Measurements from ENCODE around the gene PHC2. TPM values are rescaled to one million over a fixed set of nuclear protein-coding genes. Genes with fewer than 3 reads are reported as not detected.

The PHC2 gene
- total RNA-seq, 1 experiment from 2014 or later, result 176 TPM

- ChIA-PET POLR2A (no interaction called here), RAD21 (ENCODE audit: low non-redundant PET in 1 of 2, low total read pairs in 2 of 2, uncharacterized antibody in 2 of 2, unreplicated experiment in 2 of 2) (no interaction called here), CTCF (interaction anchor here (1.2 kb wide), 1 partner anchor 10 kb away, joined by 8 read pairs; no protein-coding TSS in a partner anchor)
- Histone ChIP-seq H3K9me3 (ENCODE audit: control insufficient read depth in 1 of 2, insufficient read depth in 1 of 2, low read depth in 1 of 2, low read length in 2 of 2) (no peaks in the 10 kb centered on the region), H3K9ac (ENCODE audit: low read length) (no peak overlapping the region), H3K36me3 (ENCODE audit: control insufficient read depth in 1 of 2, insufficient read depth in 2 of 2, low read length in 2 of 2) (no peaks in the 10 kb centered on the region), H3K9me2 (ENCODE audit: insufficient read depth) (no peaks in the 10 kb centered on the region), H3K27me3 (ENCODE audit: insufficient read depth, low read length) (no peaks in the 10 kb centered on the region), H3K4me2 (ENCODE audit: low read length) (no peak overlapping the region), H3K27ac (ENCODE audit: low read depth, low read length) (no peak overlapping the region), H4K20me1 (ENCODE audit: insufficient read depth) (no peaks in the 10 kb centered on the region), H3K4me3 (replicated peaks in 1 of 2; ENCODE audit: low read depth in 1 of 2, low read length in 2 of 2) (no peak overlapping the region), H3K79me2 (ENCODE audit: insufficient read depth, low read length) (no peaks in the 10 kb centered on the region), H2AFZ (ENCODE audit: low read depth, low read length, poor library complexity, severe bottlenecking) (no peak overlapping the region), H3K4me1 (ENCODE audit: control insufficient read depth in 1 of 2, insufficient read depth in 2 of 2, low read length in 2 of 2) (no peaks in the 10 kb centered on the region)
- intact Hi-C loops (cut with micrococcal nuclease), result no loop called here
- TF ChIP-seq EZH2 (IDR thresholded peaks at IDR 0.05) (no peak), ZFX (IDR thresholded peaks at IDR 0.05) (no peak), JUND (IDR thresholded peaks at IDR 0.05) (no peak), ZBTB33 (IDR thresholded peaks at IDR 0.05; ENCODE audit: extremely low read depth, insufficient replicate concordance, low read length) (no peak), SP1 (IDR thresholded peaks at IDR 0.05; ENCODE audit: low read depth) (no peak), EGR1 (IDR thresholded peaks at IDR 0.05; ENCODE audit: low read depth) (no peak), POLR2A (IDR thresholded peaks at IDR 0.05; ENCODE audit: borderline replicate concordance, extremely low read depth, insufficient read depth, insufficient read length) (no peak), CTCF (IDR thresholded peaks at IDR 0.05 in 2 of 3, conservative IDR thresholded peaks at IDR 0.05 in 1 of 3; ENCODE audit: borderline replicate concordance in 1 of 3, insufficient read depth in 1 of 3, low read depth in 2 of 3, low read length in 2 of 3) (no peak), MAX (IDR thresholded peaks at IDR 0.05) (no peak), ELF1 (IDR thresholded peaks at IDR 0.05; ENCODE audit: borderline replicate concordance, low read depth) (no peak), CEBPB (IDR thresholded peaks at IDR 0.05; ENCODE audit: low read depth) (no peak), SIN3A (IDR thresholded peaks at IDR 0.05; ENCODE audit: low read depth) (no peak), RAD21 (IDR thresholded peaks at IDR 0.05; ENCODE audit: low read depth) (no peak), TCF7L2 (IDR thresholded peaks at IDR 0.05; ENCODE audit: borderline replicate concordance, extremely low read depth, insufficient read depth, insufficient read length) (no peak)
- ATAC-seq (no peak), DNase-seq (ENCODE audit: low read depth, low spot score) (no peak)
- no TSS peak for BruUV-seq (replicated peaks)
These were observed 125.9 kb downstream of the PHC2 start for GRCh38 chr1:33305016-33305415.

Measured in HCT116 (cell line).